K562 (cell line): ENCODE results near the gene CATSPER1. TPM values are rescaled to one million over a fixed set of nuclear protein-coding genes. Genes with fewer than 3 reads are reported as not detected.

Source experiments
- ATAC-seq: fragments of 200-7000 bp; cut with Tn5 transposase; 3 replicates; pipeline ENCODE4 v1.9.1; 2020; ENCODE audit warnings: moderate library complexity
- BruUV-seq: library from RNA; stranded (reverse); fragments of 400-500 nt; replicated peaks from 2 replicates; lab custom pipeline; 2021; lab: Mats Ljungman, UMichigan
- CTCF ChIA-PET: fragments of 300-600 bp; formaldehyde crosslinking; extraction: SDS; loops from one replicate; lab custom pipeline; 2021; ENCODE audit warnings: low intra/inter-chr PET ratio; lab: Yijun Ruan, JAX
- POLR2A ChIA-PET: fragments of 300-600, 350-650 bp; sonication (Branson Sonifier 250); formaldehyde crosslinking; extraction: SDS; loops from one replicate; lab custom pipeline; 2021; ENCODE audit warnings: antibody characterized with exemption, inconsistent platforms; lab: Yijun Ruan, JAX
- DNase-seq, 4 experiments: peaks; one replicate each; pipeline versions ENCODE4 v3.0.0 to v3.0.0-alpha.2; 2011 to 2018; ENCODE audit warnings: low spot score in 3 of 4, mixed read lengths in 3 of 4; ENCODE audit errors: extremely low read depth in 1 of 4
- FAIRE-seq: peaks from 2 replicates; lab custom pipeline; 2011; peaks lifted over from hg19 to GRCh38; lab: Jason Lieb, UNC
- H2AFZ ChIP-seq: 2 replicates; pipeline ENCODE4 v1.6.0; 2011; ENCODE audit warnings: low read depth, low read length, control low read depth, inconsistent platforms
- H3K27ac ChIP-seq: fragments of 200-600 bp; 3 replicates; pipeline ENCODE4 v1.8.0; 2011; ENCODE audit warnings: low read depth, mild to moderate bottlenecking, control low read depth, inconsistent platforms, low read length, moderate library complexity, mixed read lengths; ENCODE audit errors: extremely low read depth
- H3K27me3 ChIP-seq, 2 experiments: fragments of 300-600 bp in 1 of 2; 2 replicates in 1 of 2; 3 replicates in 1 of 2; pipeline versions ENCODE4 v1.6.0 to v1.8.0; 2011; ENCODE audit warnings: inconsistent platforms in 2 of 2, low read length in 2 of 2, mild to moderate bottlenecking in 1 of 2, mixed read lengths in 1 of 2, moderate library complexity in 1 of 2; ENCODE audit not compliant: control insufficient read depth in 2 of 2, insufficient read depth in 2 of 2
- H3K36me3 ChIP-seq: fragments of 300-600 bp; 3 replicates; pipeline ENCODE4 v1.8.0; 2011; ENCODE audit warnings: mild to moderate bottlenecking, low read length, inconsistent platforms; ENCODE audit not compliant: control insufficient read depth, insufficient read depth
- H3K4me1 ChIP-seq, 2 experiments: fragments of 200-600 bp in 1 of 2; replicated peaks in 1 of 2; 2 replicates in 1 of 2; 3 replicates in 1 of 2; pipeline versions ENCODE4 v1.5.1 to v1.8.0; 2011; ENCODE audit warnings: inconsistent platforms in 2 of 2, low read length in 2 of 2, mild to moderate bottlenecking in 1 of 2, mixed read lengths in 1 of 2, moderate library complexity in 1 of 2; ENCODE audit not compliant: control insufficient read depth in 2 of 2, insufficient read depth in 2 of 2
- H3K4me2 ChIP-seq: 2 replicates; pipeline ENCODE4 v1.6.1; 2011; ENCODE audit warnings: low read length, control low read depth, inconsistent platforms, mixed read lengths; ENCODE audit not compliant: insufficient read depth
- H3K4me3 ChIP-seq: fragments of 200-600 bp; sonication (generic), shearing (Covaris generic); 2 replicates; pipeline ENCODE4 v1.5.1; 2016; ENCODE audit warnings: control low read depth, inconsistent platforms
- H3K79me2 ChIP-seq: fragments of 200-600 bp; 3 replicates; pipeline ENCODE4 v1.8.0; 2011; ENCODE audit warnings: low read length, inconsistent platforms; ENCODE audit not compliant: control insufficient read depth, insufficient read depth
- H3K9ac ChIP-seq, 2 experiments: 2 replicates each; pipeline versions ENCODE4 v1.6.0 to v1.6.1; 2011; ENCODE audit warnings: low read depth in 2 of 2, low read length in 2 of 2, control low read depth in 1 of 2, inconsistent platforms in 1 of 2, mild to moderate bottlenecking in 1 of 2, mixed read lengths in 1 of 2; ENCODE audit not compliant: insufficient read depth in 1 of 2
- H3K9me1 ChIP-seq: one replicate; pipeline ENCODE4 v1.6.0; 2011; ENCODE audit warnings: inconsistent platforms, mild to moderate bottlenecking, low read length, moderate library complexity; ENCODE audit not compliant: control insufficient read depth, insufficient read depth
- H3K9me3 ChIP-seq: replicated peaks from 2 replicates; pipeline ENCODE4 v1.5.1; 2011; ENCODE audit warnings: low read depth, low read length, inconsistent platforms; ENCODE audit not compliant: control insufficient read depth, insufficient read depth
- H4K20me1 ChIP-seq: replicated peaks from 2 replicates; pipeline ENCODE4 v1.6.1; 2011; ENCODE audit warnings: low read length, inconsistent platforms, mixed read lengths; ENCODE audit not compliant: control insufficient read depth, insufficient read depth
- ASH1L ChIP-seq: fragments of 450-650 bp; IDR thresholded peaks from 2 replicates; pipeline ENCODE4 v1.6.1; 2018; ENCODE audit warnings: borderline replicate concordance, mild to moderate bottlenecking, low read depth; ENCODE audit not compliant: partially characterized antibody
- E2F1 ChIP-seq: sonication (generic); formaldehyde crosslinking; IDR thresholded peaks from 2 replicates; pipeline ENCODE4 v1.8.1; 2023; ENCODE audit warnings: mild to moderate bottlenecking, missing genetic modification reagents, moderate library complexity
- HNRNPL ChIP-seq: fragments of 200-400 bp; formaldehyde crosslinking; IDR thresholded peaks from 2 replicates; pipeline ENCODE4 v1.6.1; 2017; ENCODE audit warnings: low read depth, mild to moderate bottlenecking, low read length
- KDM4B ChIP-seq, 2 experiments: fragments of 450-650 bp in 1 of 2; sonication (generic) in 1 of 2; IDR thresholded peaks; 2 replicates each; pipeline ENCODE4 v1.6.1; 2016 to 2017; ENCODE audit warnings: borderline replicate concordance in 2 of 2, antibody characterized with exemption in 1 of 2, low read depth in 1 of 2, mild to moderate bottlenecking in 1 of 2
- MAFK ChIP-seq: IDR thresholded peaks from 2 replicates; pipeline ENCODE4 v1.6.1; 2011; ENCODE audit warnings: low read length, improper control_type of control experiment
- NR3C1 ChIP-seq: sonication (generic); formaldehyde crosslinking; IDR thresholded peaks from 2 replicates; pipeline ENCODE4 v1.8.1; 2022; ENCODE audit warnings: missing genetic modification reagents
- NR4A1 ChIP-seq, 2 experiments: fragments of 250-450 bp in 1 of 2; fragments of 450-650 bp in 1 of 2; sonication (Bioruptor Pico) in 1 of 2; IDR thresholded peaks; 2 replicates each; pipeline versions ENCODE4 v1.4.0 to v1.6.1; 2016 to 2020; ENCODE audit warnings: mild to moderate bottlenecking in 2 of 2, missing compliant biosample characterization in 1 of 2, missing genetic modification characterization in 1 of 2, moderate library complexity in 1 of 2
- POLR2G ChIP-seq: fragments of 200-400 bp; formaldehyde crosslinking; IDR thresholded peaks from 2 replicates; pipeline ENCODE4 v1.6.1; 2017; ENCODE audit warnings: low read depth, mild to moderate bottlenecking, antibody characterized with exemption, low read length, moderate library complexity
- RBM15 ChIP-seq: fragments of 200-400 bp; formaldehyde crosslinking; IDR thresholded peaks from 2 replicates; pipeline ENCODE4 v1.6.1; 2018; ENCODE audit warnings: mild to moderate bottlenecking, low read length, moderate library complexity; ENCODE audit not compliant: insufficient read depth
- SIN3A ChIP-seq, 2 experiments: fragments of 150-350 bp in 1 of 2; IDR thresholded peaks; 2 replicates each; pipeline ENCODE4 v1.6.1; 2011 to 2016; ENCODE audit warnings: borderline replicate concordance in 2 of 2, low read depth in 2 of 2, low read length in 2 of 2, mild to moderate bottlenecking in 2 of 2, moderate library complexity in 2 of 2; ENCODE audit not compliant: control insufficient read depth in 1 of 2
- SMAD3 ChIP-seq: fragments of 450-650 bp; formaldehyde crosslinking; conservative IDR thresholded peaks from 2 replicates; pipeline ENCODE4 v1.4.0; 2020; ENCODE audit warnings: mild to moderate bottlenecking
- SRSF9 ChIP-seq: fragments of 200-400 bp; formaldehyde crosslinking; IDR thresholded peaks from 2 replicates; pipeline ENCODE4 v1.6.1; 2017; ENCODE audit warnings: low read depth, low read length, borderline replicate concordance
- ZBED1 ChIP-seq: IDR thresholded peaks from 2 replicates; pipeline ENCODE4 v1.6.1; 2014
- ZNF140 ChIP-seq: fragments of 250-450 bp; sonication (Bioruptor Pico); IDR thresholded peaks from 2 replicates; pipeline ENCODE4 v1.8.0; 2021; ENCODE audit warnings: moderate library complexity, mild to moderate bottlenecking, inconsistent platforms
- ZNF609 ChIP-seq: sonication (generic); formaldehyde crosslinking; IDR thresholded peaks from 2 replicates; pipeline ENCODE4 v1.8.1; 2023; ENCODE audit warnings: missing genetic modification reagents, mild to moderate bottlenecking, borderline replicate concordance
- WGBS: fragments of 100-300 bp; shearing (Covaris generic); methylation state at CpG from one replicate; pipeline ENCODE4 v1.1.6; 2016; ENCODE audit warnings: low coverage, mixed read lengths; ENCODE audit not compliant: insufficient coverage; ENCODE audit errors: missing lambda C conversion rate; 5-methylcytosine and 5-hydroxymethylcytosine counted together
- in situ Hi-C: fragments of 300-500 bp; cut with MboI; formaldehyde crosslinking; loops from 4 replicates; pipeline ENCODE4 v1.15.0; 2018; ENCODE audit warnings: inconsistent platforms, mixed read lengths
- intact Hi-C: fragments of 100-400 bp; cut with micrococcal nuclease; formaldehyde crosslinking; loops from 2 replicates; pipeline ENCODE4 v1.14.2; 2022
- polyA plus RNA-seq, 8 experiments: library from polyadenylated mRNA; depleted of rRNA in 4 of 8; stranded (reverse) in 5 of 8; unstranded in 3 of 8; fragments of >200 nt; fragmentation: Nextera tagmentation in 2 of 8; fragmentation: Illumina TruSeq in 1 of 8; extraction: Ambion mirVana in 2 of 8; extraction: Trizol in 1 of 8; gene quantifications; 2 replicates each; pipeline versions ENCODE4 v1.2.1 to v1.2.3, GENCODE V29; 2011 to 2014; ENCODE audit warnings: inconsistent platforms in 1 of 8, missing spikeins in 1 of 8
- total RNA-seq, 7 experiments: library from RNA; depleted of rRNA in 6 of 7; stranded (reverse); fragments of >200 nt in 6 of 7; fragmentation: Illumina TruSeq in 2 of 7; extraction: Trizol in 2 of 7; gene quantifications; 2 replicates each; pipeline versions ENCODE4 v1.2.1 to v1.2.3, GENCODE V29; 2011 to 2021; ENCODE audit warnings: low replicate concordance in 1 of 7
- TF ChIP-seq, protein P1 (sequence below): sonication (generic); formaldehyde crosslinking; IDR thresholded peaks from 2 replicates; pipeline ENCODE4 v1.9.0; 2022; ENCODE audit warnings: mild to moderate bottlenecking, missing genetic modification reagents

Gene CATSPER1
- total and polyA plus RNA-seq, 9 of the 15 experiments (the other 6 are each of a cell fraction or from before 2014, with no cell fraction given), result 0.21 to 3.3 (median 0.76) TPM

DNA sequence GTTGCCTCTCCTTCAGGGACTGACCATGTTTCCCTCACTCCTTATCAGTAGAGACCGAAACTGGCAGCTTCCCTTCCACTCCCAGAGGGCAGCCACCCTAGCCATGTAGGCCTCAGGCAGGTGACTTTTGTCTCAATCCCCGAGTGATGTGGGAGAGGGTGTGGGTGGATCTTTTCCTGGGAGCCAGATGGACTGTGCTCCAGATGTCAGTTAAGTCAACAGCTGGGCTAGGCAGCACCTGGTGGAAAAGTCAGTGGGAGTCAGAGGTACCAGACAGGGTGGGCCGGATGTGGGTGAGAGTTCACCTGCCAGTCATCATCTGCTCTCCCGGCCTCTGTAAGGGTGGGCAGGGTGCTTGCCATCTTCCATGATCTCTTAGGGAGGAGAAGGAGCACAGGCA lies 22.1 kb downstream of the CATSPER1 start:
- intact Hi-C loops, result loop anchor here (5.0 kb wide), 1 partner anchor 63 kb away; no protein-coding TSS in a partner anchor
- FAIRE-seq (no peak), ATAC-seq (no peak), DNase-seq (no peak)
- CTCF ChIA-PET, result interaction anchor here (0.7 kb wide), 1 partner anchor 116 kb away, joined by 3 read pairs; the partner anchor contains the start of gene FIBP
- peaks cover 42% of the 10 kb centered on the region; the same call in 2 of the 3 replicates for H3K36me3 ChIP-seq
- WGBS, result 92% methylated on average over 4 of the region's 4 CpGs
- POLR2A ChIA-PET, result interaction anchor here (0.6 to 1.1 kb wide), 3 partner anchors 9 to 112 kb away, joined by 3 to 4 read pairs (median 3); no protein-coding TSS in a partner anchor
- peaks cover 43% of the 10 kb centered on the region for H3K79me2 ChIP-seq
- H3K4me1 ChIP-seq, result peaks cover 28 to 34% of the 10 kb centered on the region in 2 experiments; a peak in 4 of 5 replicates
- no peak overlapping the region for H3K4me3 ChIP-seq
- no peaks in the 10 kb centered on the region for H3K9me1 ChIP-seq
- H4K20me1 ChIP-seq, result peaks cover 3% of the 10 kb centered on the region; the same call in 1 of the 2 replicates
- H3K27ac ChIP-seq, result no peak overlapping the region
- in situ Hi-C loops, result no loop called here
- no peak overlapping the region for H3K4me2 ChIP-seq
- H3K9me3 ChIP-seq, result no peaks in the 10 kb centered on the region
- H3K27me3 ChIP-seq, result no peaks in the 10 kb centered on the region
- H2AFZ ChIP-seq, result no peak overlapping the region
- H3K9ac ChIP-seq, result peak overlapping the region in 1 of 2 experiments; percentile 60; a peak in 1 of 4 replicates
- BruUV-seq, result no TSS peak
- TF ChIP-seq E2F1 (CRISPR knock-in tag) (no peak), ASH1L (no peak), SRSF9 (no peak), ZBED1 (no peak), ZNF140 (CRISPR knock-in tag) (no peak), NR3C1 (CRISPR knock-in tag) (no peak), SMAD3 (CRISPR knock-in tag) (no peak), POLR2G (no peak), SIN3A (IDR thresholded peaks at IDR 0.05; ENCODE audit: borderline replicate concordance in 2 of 2, control insufficient read depth in 1 of 2, low read depth in 2 of 2, low read length in 2 of 2) (no peak), MAFK (no peak), ZNF609 (CRISPR knock-in tag) (no peak), HNRNPL (no peak), KDM4B (IDR thresholded peaks at IDR 0.05; ENCODE audit: borderline replicate concordance in 2 of 2, low read depth in 1 of 2) (no peak), RBM15 (no peak), NR4A1 (CRISPR knock-in tag; IDR thresholded peaks at IDR 0.05) (no peak), NR4A1 (tag; IDR thresholded peaks at IDR 0.05) (no peak)
- TF ChIP-seq, protein P1, sequence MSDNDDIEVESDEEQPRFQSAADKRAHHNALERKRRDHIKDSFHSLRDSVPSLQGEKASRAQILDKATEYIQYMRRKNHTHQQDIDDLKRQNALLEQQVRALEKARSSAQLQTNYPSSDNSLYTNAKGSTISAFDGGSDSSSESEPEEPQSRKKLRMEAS (CRISPR knock-in tag), result no peak
